ENCODE data around the gene APEH. TPM values are rescaled to one million over a fixed set of nuclear protein-coding genes. Genes with fewer than 3 reads are reported as not detected.

Gene APEH
- total and polyA plus RNA-seq, 2 experiments from 2014 or later = 170 to 264 TPM

DNA sequence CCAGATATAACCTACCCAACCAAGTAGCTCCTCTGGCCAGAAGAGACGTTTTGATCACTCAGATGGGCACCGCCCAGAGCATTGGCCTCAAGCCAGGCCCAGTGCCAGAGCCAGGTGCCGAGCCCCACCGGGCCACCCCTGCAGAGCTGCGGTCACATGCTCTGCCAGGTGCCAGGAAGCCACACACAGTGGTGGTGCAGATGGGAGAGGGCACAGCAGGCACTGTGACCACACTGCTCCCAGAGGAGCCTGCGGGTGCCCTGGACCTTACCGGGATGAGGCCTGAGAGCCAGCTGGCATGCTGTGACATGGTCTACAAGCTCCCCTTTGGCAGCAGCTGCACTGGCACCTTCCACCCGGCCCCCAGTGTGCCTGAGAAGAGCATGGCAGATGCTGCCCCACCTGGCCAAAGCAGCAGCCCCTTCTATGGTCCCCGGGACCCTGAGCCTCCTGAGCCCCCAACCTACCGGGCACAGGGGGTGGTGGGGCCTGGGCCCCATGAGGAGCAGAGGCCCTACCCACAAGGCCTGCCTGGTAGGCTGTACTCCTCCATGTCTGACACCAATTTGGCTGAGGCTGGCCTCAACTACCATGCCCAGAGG, 19.1 kb upstream of the APEH start (continued):
- TF ChIP-seq, protein P1, sequence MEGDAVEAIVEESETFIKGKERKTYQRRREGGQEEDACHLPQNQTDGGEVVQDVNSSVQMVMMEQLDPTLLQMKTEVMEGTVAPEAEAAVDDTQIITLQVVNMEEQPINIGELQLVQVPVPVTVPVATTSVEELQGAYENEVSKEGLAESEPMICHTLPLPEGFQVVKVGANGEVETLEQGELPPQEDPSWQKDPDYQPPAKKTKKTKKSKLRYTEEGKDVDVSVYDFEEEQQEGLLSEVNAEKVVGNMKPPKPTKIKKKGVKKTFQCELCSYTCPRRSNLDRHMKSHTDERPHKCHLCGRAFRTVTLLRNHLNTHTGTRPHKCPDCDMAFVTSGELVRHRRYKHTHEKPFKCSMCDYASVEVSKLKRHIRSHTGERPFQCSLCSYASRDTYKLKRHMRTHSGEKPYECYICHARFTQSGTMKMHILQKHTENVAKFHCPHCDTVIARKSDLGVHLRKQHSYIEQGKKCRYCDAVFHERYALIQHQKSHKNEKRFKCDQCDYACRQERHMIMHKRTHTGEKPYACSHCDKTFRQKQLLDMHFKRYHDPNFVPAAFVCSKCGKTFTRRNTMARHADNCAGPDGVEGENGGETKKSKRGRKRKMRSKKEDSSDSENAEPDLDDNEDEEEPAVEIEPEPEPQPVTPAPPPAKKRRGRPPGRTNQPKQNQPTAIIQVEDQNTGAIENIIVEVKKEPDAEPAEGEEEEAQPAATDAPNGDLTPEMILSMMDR (conservative IDR thresholded peaks at IDR 0.05; ENCODE audit: low read depth in 2 of 2) = no peak
- TF ChIP-seq POLR2AphosphoS5 (IDR thresholded peaks at IDR 0.05; ENCODE audit: low read depth) = no peak
- TF ChIP-seq EZH2 (IDR thresholded peaks at IDR 0.05; ENCODE audit: low read depth, unreplicated experiment) = no peak
- TF ChIP-seq EZH2phosphoT487 (IDR thresholded peaks at IDR 0.05; ENCODE audit: unreplicated experiment) = no peak
- TF ChIP-seq, protein P2, sequence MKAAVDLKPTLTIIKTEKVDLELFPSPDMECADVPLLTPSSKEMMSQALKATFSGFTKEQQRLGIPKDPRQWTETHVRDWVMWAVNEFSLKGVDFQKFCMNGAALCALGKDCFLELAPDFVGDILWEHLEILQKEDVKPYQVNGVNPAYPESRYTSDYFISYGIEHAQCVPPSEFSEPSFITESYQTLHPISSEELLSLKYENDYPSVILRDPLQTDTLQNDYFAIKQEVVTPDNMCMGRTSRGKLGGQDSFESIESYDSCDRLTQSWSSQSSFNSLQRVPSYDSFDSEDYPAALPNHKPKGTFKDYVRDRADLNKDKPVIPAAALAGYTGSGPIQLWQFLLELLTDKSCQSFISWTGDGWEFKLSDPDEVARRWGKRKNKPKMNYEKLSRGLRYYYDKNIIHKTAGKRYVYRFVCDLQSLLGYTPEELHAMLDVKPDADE (IDR thresholded peaks at IDR 0.05) = no peak

DNA sequence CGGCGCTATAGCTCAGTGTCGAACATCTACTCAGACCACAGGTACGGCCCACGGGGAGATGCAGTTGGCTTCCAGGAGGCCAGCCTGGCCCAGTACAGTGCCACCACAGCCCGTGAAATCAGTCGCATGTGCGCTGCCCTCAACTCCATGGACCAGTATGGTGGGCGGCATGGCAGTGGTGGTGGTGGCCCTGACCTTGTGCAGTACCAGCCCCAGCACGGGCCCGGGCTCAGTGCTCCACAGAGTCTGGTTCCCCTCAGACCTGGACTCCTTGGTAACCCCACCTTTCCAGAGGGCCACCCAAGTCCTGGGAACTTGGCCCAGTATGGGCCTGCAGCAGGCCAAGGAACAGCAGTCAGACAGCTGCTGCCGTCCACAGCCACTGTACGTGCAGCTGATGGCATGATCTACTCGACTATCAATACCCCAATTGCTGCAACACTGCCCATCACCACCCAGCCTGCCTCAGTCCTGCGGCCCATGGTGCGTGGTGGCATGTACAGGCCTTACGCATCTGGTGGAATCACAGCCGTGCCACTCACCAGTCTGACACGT, 18.3 kb upstream of the APEH start:
- DNase-seq (ENCODE audit: low spot score) = no peak
- no peak overlapping the region for H3K27ac ChIP-seq (ENCODE audit: low read depth)
- no peak overlapping the region for H3K4me3 Mint-ChIP-seq
- no peaks in the 10 kb centered on the region for H3K9me2 ChIP-seq (ENCODE audit: insufficient read depth)
- no peak overlapping the region for H3K4me3 ChIP-seq
- no peaks in the 10 kb centered on the region for H3K9me3 Mint-ChIP-seq
- no peaks in the 10 kb centered on the region; the same call in 2 of the 3 replicates for H3K4me1 Mint-ChIP-seq
- no peaks in the 10 kb centered on the region for H3K4me1 ChIP-seq (ENCODE audit: insufficient read depth)
- no peak overlapping the region for H2AFZ ChIP-seq
- H3K27ac Mint-ChIP-seq = no peak overlapping the region
- H3K36me3 Mint-ChIP-seq (ENCODE audit: low read depth) = no peaks in the 10 kb centered on the region
- H3K27me3 Mint-ChIP-seq (ENCODE audit: insufficient read depth, low read depth, poor library complexity) = peaks cover 20% of the 10 kb centered on the region
- no peaks in the 10 kb centered on the region for H4K20me1 ChIP-seq (replicated peaks; ENCODE audit: insufficient read depth)
- H3K27me3 ChIP-seq (ENCODE audit: insufficient read depth) = no peaks in the 10 kb centered on the region
- no peak overlapping the region for H3K4me2 ChIP-seq
- no peak for ATAC-seq
- H3K79me2 ChIP-seq (replicated peaks; ENCODE audit: insufficient read depth) = no peaks in the 10 kb centered on the region
- no peaks in the 10 kb centered on the region for H3F3A ChIP-seq (replicated peaks; ENCODE audit: low read depth)
- H3K36me3 ChIP-seq (ENCODE audit: insufficient read depth) = no peaks in the 10 kb centered on the region
- TF ChIP-seq, protein P2 (IDR thresholded peaks at IDR 0.05) = no peak
- TF ChIP-seq EZH2phosphoT487 (IDR thresholded peaks at IDR 0.05; ENCODE audit: unreplicated experiment) = no peak
- TF ChIP-seq, protein P1 (conservative IDR thresholded peaks at IDR 0.05; ENCODE audit: low read depth in 2 of 2) = no peak
- no peak for TF ChIP-seq POLR2AphosphoS5 (IDR thresholded peaks at IDR 0.05; ENCODE audit: low read depth)
- TF ChIP-seq, protein P3, sequence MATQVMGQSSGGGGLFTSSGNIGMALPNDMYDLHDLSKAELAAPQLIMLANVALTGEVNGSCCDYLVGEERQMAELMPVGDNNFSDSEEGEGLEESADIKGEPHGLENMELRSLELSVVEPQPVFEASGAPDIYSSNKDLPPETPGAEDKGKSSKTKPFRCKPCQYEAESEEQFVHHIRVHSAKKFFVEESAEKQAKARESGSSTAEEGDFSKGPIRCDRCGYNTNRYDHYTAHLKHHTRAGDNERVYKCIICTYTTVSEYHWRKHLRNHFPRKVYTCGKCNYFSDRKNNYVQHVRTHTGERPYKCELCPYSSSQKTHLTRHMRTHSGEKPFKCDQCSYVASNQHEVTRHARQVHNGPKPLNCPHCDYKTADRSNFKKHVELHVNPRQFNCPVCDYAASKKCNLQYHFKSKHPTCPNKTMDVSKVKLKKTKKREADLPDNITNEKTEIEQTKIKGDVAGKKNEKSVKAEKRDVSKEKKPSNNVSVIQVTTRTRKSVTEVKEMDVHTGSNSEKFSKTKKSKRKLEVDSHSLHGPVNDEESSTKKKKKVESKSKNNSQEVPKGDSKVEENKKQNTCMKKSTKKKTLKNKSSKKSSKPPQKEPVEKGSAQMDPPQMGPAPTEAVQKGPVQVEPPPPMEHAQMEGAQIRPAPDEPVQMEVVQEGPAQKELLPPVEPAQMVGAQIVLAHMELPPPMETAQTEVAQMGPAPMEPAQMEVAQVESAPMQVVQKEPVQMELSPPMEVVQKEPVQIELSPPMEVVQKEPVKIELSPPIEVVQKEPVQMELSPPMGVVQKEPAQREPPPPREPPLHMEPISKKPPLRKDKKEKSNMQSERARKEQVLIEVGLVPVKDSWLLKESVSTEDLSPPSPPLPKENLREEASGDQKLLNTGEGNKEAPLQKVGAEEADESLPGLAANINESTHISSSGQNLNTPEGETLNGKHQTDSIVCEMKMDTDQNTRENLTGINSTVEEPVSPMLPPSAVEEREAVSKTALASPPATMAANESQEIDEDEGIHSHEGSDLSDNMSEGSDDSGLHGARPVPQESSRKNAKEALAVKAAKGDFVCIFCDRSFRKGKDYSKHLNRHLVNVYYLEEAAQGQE (IDR thresholded peaks at IDR 0.05; ENCODE audit: unreplicated experiment) = no peak
- TF ChIP-seq NANOG (IDR thresholded peaks at IDR 0.05; ENCODE audit: borderline replicate concordance) = no peak

Measured in GM23338 (cell line).